ENCODE data around the gene C1orf56.

C1orf56 gene

GRCh38 chr1:151008244-151009205 lies 39.0 kb upstream of the C1orf56 start, which contains the start of gene PRUNE1:
Gene PRUNE1, plus strand, starts transcription at chr1:151008449. Its CDS starts 184 bp downstream, at chr1:151008633.
- peaks cover 39 to 48% of the 10 kb centered on the region in 2 donors for H3K4me1 Mint-ChIP-seq (ENCODE audit: low read depth in 2 of 2)
- ATAC-seq (replicated peaks) = peak; percentile 84

GRCh38 chr1:151009206-151009587 lies 38.4 kb upstream of the C1orf56 start:
- H3K27me3 Mint-ChIP-seq = no peaks in the 10 kb centered on the region
- ATAC-seq (replicated peaks) (no peak), DNase-seq (no peak)
- H3K9me3 Mint-ChIP-seq = no peaks in the 10 kb centered on the region
- H3K4me1 Mint-ChIP-seq (ENCODE audit: low read depth in 2 of 2) = peaks cover 39 to 50% of the 10 kb centered on the region in 2 donors
- peaks cover 26% of the 10 kb centered on the region for H3K36me3 Mint-ChIP-seq (ENCODE audit: insufficient read depth)
- H3K27ac Mint-ChIP-seq = peak overlapping the region; percentile 99
- H3K4me3 Mint-ChIP-seq = peak overlapping the region; percentile 97 to 100

More at GRCh38 chr1:151008244-151009205, 39.0 kb upstream of the C1orf56 start, which contains the start of gene PRUNE1:
- Mint-ChIP-seq H3K9me3 (no peaks in the 10 kb centered on the region), H3K27me3 (no peaks in the 10 kb centered on the region), H3K4me3 (peak within 1 kb of the TSS; percentile 97 to 100), H3K27ac (peak within 1 kb of the TSS; percentile 99), H3K36me3 (ENCODE audit: insufficient read depth) (peaks cover 26% of the 10 kb centered on the region)
- peak; percentile 92 to 97 (median 95) for DNase-seq

GRCh38 chr1:151009674-151010345 lies 37.7 kb upstream of the C1orf56 start:
- ATAC-seq (replicated peaks) (no peak), DNase-seq (no peak)
- Mint-ChIP-seq H3K4me1 (ENCODE audit: low read depth in 2 of 2) (peaks cover 39 to 50% of the 10 kb centered on the region in 2 donors), H3K36me3 (ENCODE audit: insufficient read depth) (peaks cover 28% of the 10 kb centered on the region), H3K4me3 (peak overlapping the region; percentile 97 to 100), H3K27me3 (no peaks in the 10 kb centered on the region), H3K27ac (peak overlapping the region; percentile 99), H3K9me3 (no peaks in the 10 kb centered on the region)

DNA sequence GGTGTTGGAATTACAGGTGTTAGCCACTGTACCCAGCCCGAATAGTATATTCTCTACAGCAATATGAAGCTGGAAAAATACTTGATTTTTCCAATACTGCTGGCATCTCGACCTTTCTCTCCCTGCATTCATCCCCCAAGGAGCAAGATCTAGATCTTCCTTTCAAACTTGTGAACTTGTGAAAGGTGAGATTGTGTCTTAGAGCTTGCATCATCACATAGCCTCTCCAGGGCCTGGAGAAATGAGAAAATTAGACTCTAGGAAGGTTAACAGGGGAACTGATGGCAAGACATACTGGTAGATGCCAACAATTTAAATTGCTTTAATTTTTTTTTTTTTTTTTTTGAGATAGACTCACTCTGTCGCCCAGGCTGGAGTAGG lies 37.2 kb upstream of the C1orf56 start:
- no peaks in the 10 kb centered on the region for H3K9me3 Mint-ChIP-seq
- peaks cover 30% of the 10 kb centered on the region for H3K36me3 Mint-ChIP-seq (ENCODE audit: insufficient read depth)
- no peaks in the 10 kb centered on the region for H3K27me3 Mint-ChIP-seq
- H3K4me3 Mint-ChIP-seq = peak overlapping the region; percentile 33 to 97
- ATAC-seq (replicated peaks) (no peak), DNase-seq (no peak)
- H3K27ac Mint-ChIP-seq = peak overlapping the region in 1 of 2 donors; percentile 99
- peaks cover 39 to 50% of the 10 kb centered on the region in 2 donors for H3K4me1 Mint-ChIP-seq (ENCODE audit: low read depth in 2 of 2)

DNA sequence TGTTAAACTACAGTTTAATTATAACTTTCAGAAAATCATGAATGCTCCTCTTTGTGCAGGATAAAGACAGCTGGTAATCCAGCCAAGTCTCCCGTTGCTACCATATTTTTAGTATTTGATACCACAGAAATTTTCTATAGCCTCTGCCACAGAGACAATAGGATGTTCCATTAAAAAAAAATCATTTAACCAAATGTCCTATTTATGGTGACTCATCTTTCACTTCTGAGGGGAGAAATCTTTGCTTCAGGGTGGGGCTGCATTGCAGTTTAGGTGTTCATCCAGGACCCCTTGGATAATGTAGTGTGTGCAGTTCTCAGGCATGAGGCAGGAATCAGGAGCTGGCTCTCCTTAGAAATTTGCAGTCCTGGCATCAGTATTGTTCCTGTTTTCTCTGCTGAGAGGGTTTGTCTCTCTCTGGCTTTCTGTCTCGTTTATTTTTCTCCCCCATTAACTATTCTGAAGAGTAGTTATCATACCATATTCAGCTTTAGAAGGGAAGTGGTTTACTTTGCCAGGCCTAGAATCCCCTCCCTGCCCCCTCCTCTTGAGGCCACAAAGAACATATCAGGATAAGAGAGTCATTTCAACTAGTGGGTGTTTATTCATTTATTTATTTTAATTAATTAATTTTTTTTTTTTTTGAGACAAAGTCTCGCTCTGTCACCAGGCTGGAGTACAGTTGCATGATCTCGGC lies 36.2 kb upstream of the C1orf56 start:
- no peak for DNase-seq

DNA sequence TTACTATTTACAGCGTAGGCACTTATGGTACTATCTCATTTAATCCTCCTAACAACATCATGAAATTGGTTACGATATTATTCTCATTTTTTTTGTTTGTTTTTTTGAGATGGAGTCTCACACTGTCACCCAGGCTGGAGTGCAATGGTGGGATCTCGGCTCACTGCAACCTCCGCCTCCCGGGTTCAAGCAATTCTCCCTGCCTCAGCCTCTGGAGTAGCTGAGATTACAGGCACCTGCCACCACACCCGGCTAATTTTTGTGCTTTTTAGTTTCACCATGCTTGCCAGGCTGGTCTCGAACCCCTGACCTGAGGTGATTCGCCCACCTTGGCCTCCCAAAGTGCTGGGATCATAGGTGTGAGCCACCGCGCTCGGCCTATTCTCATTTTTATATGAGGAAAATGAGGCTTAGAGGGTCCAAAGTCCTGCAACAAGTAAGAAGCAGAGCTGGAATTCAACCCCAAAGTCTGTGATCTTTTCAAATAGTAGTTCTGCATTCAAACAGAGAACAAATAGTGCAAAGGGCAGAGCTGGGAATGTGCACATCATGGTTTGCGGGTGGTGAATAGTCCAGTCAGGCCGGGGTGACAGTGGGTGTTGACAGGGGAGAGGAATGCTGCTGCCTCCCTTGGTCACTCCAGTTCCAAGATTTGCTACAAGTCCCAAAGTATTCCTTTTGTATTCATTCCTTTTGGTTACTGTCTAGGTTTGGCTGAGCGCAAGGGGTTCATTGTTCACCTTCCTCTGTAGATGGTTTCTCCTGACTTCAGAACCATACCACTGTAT lies 34.7 kb upstream of the C1orf56 start:
- no peak for ATAC-seq (replicated peaks)
- H3K27ac Mint-ChIP-seq = no peak overlapping the region
- peaks cover 24% of the 10 kb centered on the region for H3K36me3 Mint-ChIP-seq (ENCODE audit: insufficient read depth)
- H3K27me3 Mint-ChIP-seq = no peaks in the 10 kb centered on the region
- H3K4me3 Mint-ChIP-seq = no peak overlapping the region
- no peaks in the 10 kb centered on the region for H3K9me3 Mint-ChIP-seq
- DNase-seq = no peak
- H3K4me1 Mint-ChIP-seq (ENCODE audit: low read depth in 2 of 2) = peaks cover 18 to 30% of the 10 kb centered on the region in 2 donors

More for the DNA sequence above, 36.2 kb upstream of the C1orf56 start:
- Mint-ChIP-seq H3K4me3 (no peak overlapping the region), H3K27me3 (no peaks in the 10 kb centered on the region), H3K27ac (peak overlapping the region in 1 of 2 donors; percentile 25), H3K9me3 (no peaks in the 10 kb centered on the region), H3K36me3 (ENCODE audit: insufficient read depth) (peaks cover 28% of the 10 kb centered on the region), H3K4me1 (ENCODE audit: low read depth in 2 of 2) (peaks cover 32 to 45% of the 10 kb centered on the region in 2 donors)
- ATAC-seq (replicated peaks) = no peak

- Mint-ChIP-seq H3K27me3 (no peaks in the 10 kb centered on the region), H3K27ac (no peak overlapping the region), H3K4me1 (ENCODE audit: low read depth in 2 of 2) (peaks cover 14 to 25% of the 10 kb centered on the region in 2 donors), H3K9me3 (no peaks in the 10 kb centered on the region), H3K4me3 (no peak overlapping the region), H3K36me3 (ENCODE audit: insufficient read depth) (peaks cover 21% of the 10 kb centered on the region)
- no peak for ATAC-seq (replicated peaks)
- DNase-seq = no peak
These were observed 34.0 kb upstream of the C1orf56 start for GRCh38 chr1:151013518-151013917.

DNA sequence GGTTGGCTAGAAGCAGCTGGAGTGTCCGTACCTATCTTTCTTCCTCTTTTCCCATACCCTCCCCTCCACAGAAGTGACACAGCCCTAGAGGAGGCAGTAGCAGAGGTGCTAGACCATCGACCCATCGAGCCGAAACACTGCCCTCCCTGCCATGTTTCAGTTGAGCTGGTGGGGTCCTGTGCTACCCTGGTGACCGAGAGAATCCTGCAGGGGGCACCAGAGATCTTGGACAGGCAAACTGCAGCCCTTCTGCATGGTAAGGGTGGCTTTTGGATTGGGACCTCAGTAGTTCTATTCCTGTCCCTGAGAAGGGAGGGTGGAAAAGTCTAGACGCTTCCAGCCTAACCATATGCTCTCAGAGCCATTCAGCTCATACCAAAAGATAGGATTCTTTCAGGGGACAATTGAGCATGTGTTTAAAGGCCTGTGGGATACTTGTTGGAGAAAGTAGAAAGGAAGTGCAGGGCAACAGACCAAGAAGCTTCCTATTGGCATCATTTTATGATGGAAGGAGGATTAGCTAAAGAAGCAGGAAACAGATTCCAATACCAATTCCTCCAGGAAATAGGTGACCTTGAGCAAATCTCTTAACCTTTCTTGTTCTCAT lies 22.9 kb upstream of the C1orf56 start:
- no peaks in the 10 kb centered on the region for H3K27me3 Mint-ChIP-seq
- H3K27ac Mint-ChIP-seq = peak overlapping the region in 1 of 2 donors; percentile 75
- DNase-seq (peak; percentile 87 to 90 (median 89)), ATAC-seq (replicated peaks) (peak; percentile 100)
- H3K36me3 Mint-ChIP-seq (ENCODE audit: insufficient read depth) = peaks cover 44% of the 10 kb centered on the region
- peak overlapping the region; percentile 13 to 47 for H3K4me3 Mint-ChIP-seq
- peaks cover 5% of the 10 kb centered on the region in 2 donors for H3K4me1 Mint-ChIP-seq (ENCODE audit: low read depth in 2 of 2)
- H3K9me3 Mint-ChIP-seq = no peaks in the 10 kb centered on the region

GRCh38 chr1:151026460-151026859 lies 21.1 kb upstream of the C1orf56 start:
- Mint-ChIP-seq H3K27ac (no peak overlapping the region), H3K9me3 (no peaks in the 10 kb centered on the region), H3K27me3 (no peaks in the 10 kb centered on the region), H3K4me3 (no peak overlapping the region), H3K36me3 (ENCODE audit: insufficient read depth) (peaks cover 37% of the 10 kb centered on the region), H3K4me1 (ENCODE audit: low read depth in 2 of 2) (peaks cover 5% of the 10 kb centered on the region in 2 donors)
- DNase-seq (no peak), ATAC-seq (replicated peaks) (no peak)

DNA sequence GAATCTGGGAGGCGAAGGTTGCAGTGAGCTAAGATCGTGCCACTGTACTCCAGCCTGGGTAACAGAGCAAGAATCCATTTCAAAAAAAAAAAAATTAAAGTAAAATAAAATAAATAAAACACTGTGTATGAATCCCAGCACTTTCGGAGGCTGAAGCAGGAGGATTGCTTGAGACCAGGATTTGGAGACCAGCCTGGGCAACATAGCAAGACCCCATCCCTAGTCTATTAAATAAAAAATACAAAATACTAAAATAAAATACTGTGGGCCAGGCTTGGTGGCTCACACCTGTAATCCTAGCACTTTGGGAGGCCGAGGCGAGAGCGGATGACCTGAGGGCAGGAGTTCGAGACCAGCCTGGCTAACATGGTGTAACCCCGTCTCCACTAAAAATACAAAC lies 15.4 kb upstream of the C1orf56 start:
- DNase-seq (no peak), ATAC-seq (replicated peaks) (no peak)
- H3K36me3 Mint-ChIP-seq (ENCODE audit: insufficient read depth) = peaks cover 29% of the 10 kb centered on the region
- no peaks in the 10 kb centered on the region for H3K9me3 Mint-ChIP-seq
- no peak overlapping the region for H3K4me3 Mint-ChIP-seq
- H3K4me1 Mint-ChIP-seq (ENCODE audit: low read depth in 2 of 2) = peaks cover 2 to 3% of the 10 kb centered on the region in 2 donors
- no peaks in the 10 kb centered on the region for H3K27me3 Mint-ChIP-seq
- H3K27ac Mint-ChIP-seq = no peak overlapping the region

DNA sequence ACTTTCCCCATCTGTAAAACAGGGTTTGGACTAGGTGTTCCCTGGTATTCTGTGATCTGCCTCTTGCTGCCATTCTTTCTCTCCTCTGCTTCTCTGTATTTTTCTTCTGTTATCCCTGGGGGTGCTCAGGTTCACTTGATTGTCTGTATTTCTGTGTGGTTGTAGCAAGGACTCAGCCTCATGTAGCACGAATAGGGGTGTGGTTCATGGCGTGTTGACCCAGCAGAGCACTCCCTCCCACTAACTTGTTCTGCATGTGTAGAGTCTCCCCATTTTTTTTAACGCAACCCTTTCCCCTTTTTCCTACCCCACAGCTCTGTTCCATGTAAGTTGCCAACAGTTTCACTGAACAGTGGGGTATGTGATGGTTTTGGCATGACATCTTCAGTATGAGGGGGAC lies 12.4 kb upstream of the C1orf56 start:
- Mint-ChIP-seq H3K27me3 (no peaks in the 10 kb centered on the region), H3K4me1 (ENCODE audit: low read depth in 2 of 2) (peaks cover 3% of the 10 kb centered on the region in 2 donors), H3K4me3 (no peak overlapping the region), H3K27ac (peak overlapping the region; percentile 67 to 82), H3K9me3 (no peaks in the 10 kb centered on the region), H3K36me3 (ENCODE audit: insufficient read depth) (peaks cover 16% of the 10 kb centered on the region)
- DNase-seq (no peak), ATAC-seq (replicated peaks) (no peak)

DNA sequence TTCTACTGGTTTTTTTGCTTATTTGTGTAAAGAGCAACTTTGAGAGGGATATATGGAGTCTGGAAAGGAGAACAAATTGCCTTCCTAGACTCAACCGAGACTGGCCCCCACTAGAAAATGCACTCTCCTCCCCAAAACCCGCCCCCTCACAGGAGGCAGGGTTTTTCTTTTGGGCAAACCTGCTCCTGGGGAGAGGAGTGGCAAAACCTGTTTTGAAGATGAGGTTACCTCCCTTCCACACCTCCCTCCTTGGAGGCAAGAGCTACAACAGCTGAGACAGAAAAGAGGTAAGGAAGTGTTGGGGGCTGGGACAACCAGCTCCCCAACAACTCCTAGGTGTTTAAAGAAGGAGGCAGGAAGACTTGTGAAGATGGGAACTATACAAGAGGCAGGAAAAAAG lies 11.2 kb upstream of the C1orf56 start, which contains the start of gene BNIPL:
Gene BNIPL, plus strand, starts transcription at position 231 of the 400 bp plus-strand sequence. Its CDS starts 140 bp downstream, at position 371.
- Mint-ChIP-seq H3K27ac (peak within 1 kb of the TSS; percentile 67 to 82), H3K36me3 (ENCODE audit: insufficient read depth) (peaks cover 16% of the 10 kb centered on the region), H3K4me1 (ENCODE audit: low read depth in 2 of 2) (peaks cover 3% of the 10 kb centered on the region in 2 donors), H3K9me3 (no peaks in the 10 kb centered on the region), H3K4me3 (no peak within 1 kb of the TSS), H3K27me3 (no peaks in the 10 kb centered on the region)
- no peak for DNase-seq
- no peak for ATAC-seq (replicated peaks)
